K562 (cell line): Measurements from ENCODE around the gene CRYBG1. TPM values are rescaled to one million over a fixed set of nuclear protein-coding genes. Genes with fewer than 3 reads are reported as not detected.

Source experiments
- ATAC-seq: fragments of 200-7000 bp; cut with Tn5 transposase; 3 replicates; pipeline ENCODE4 v1.9.1; 2020; ENCODE audit warnings: moderate library complexity
- BruUV-seq: library from RNA; stranded (reverse); fragments of 400-500 nt; replicated peaks from 2 replicates; lab custom pipeline; 2021; lab: Mats Ljungman, UMichigan
- CTCF ChIA-PET: fragments of 300-600 bp; formaldehyde crosslinking; extraction: SDS; loops from one replicate; lab custom pipeline; 2021; ENCODE audit warnings: low intra/inter-chr PET ratio; lab: Yijun Ruan, JAX
- POLR2A ChIA-PET: fragments of 300-600, 350-650 bp; sonication (Branson Sonifier 250); formaldehyde crosslinking; extraction: SDS; loops from one replicate; lab custom pipeline; 2021; ENCODE audit warnings: antibody characterized with exemption, inconsistent platforms; lab: Yijun Ruan, JAX
- DNase-seq, 4 experiments: peaks; one replicate each; pipeline versions ENCODE4 v3.0.0 to v3.0.0-alpha.2; 2011 to 2018; ENCODE audit warnings: low spot score in 3 of 4, mixed read lengths in 3 of 4; ENCODE audit errors: extremely low read depth in 1 of 4
- FAIRE-seq: peaks from 2 replicates; lab custom pipeline; 2011; peaks lifted over from hg19 to GRCh38; lab: Jason Lieb, UNC
- H2AFZ ChIP-seq: 2 replicates; pipeline ENCODE4 v1.6.0; 2011; ENCODE audit warnings: low read depth, low read length, control low read depth, inconsistent platforms
- H3K27ac ChIP-seq: fragments of 200-600 bp; 3 replicates; pipeline ENCODE4 v1.8.0; 2011; ENCODE audit warnings: low read depth, mild to moderate bottlenecking, control low read depth, inconsistent platforms, low read length, moderate library complexity, mixed read lengths; ENCODE audit errors: extremely low read depth
- H3K27me3 ChIP-seq, 2 experiments: fragments of 300-600 bp in 1 of 2; 2 replicates in 1 of 2; 3 replicates in 1 of 2; pipeline versions ENCODE4 v1.6.0 to v1.8.0; 2011; ENCODE audit warnings: inconsistent platforms in 2 of 2, low read length in 2 of 2, mild to moderate bottlenecking in 1 of 2, mixed read lengths in 1 of 2, moderate library complexity in 1 of 2; ENCODE audit not compliant: control insufficient read depth in 2 of 2, insufficient read depth in 2 of 2
- H3K36me3 ChIP-seq: fragments of 300-600 bp; 3 replicates; pipeline ENCODE4 v1.8.0; 2011; ENCODE audit warnings: mild to moderate bottlenecking, low read length, inconsistent platforms; ENCODE audit not compliant: control insufficient read depth, insufficient read depth
- H3K4me1 ChIP-seq, 2 experiments: fragments of 200-600 bp in 1 of 2; replicated peaks in 1 of 2; 2 replicates in 1 of 2; 3 replicates in 1 of 2; pipeline versions ENCODE4 v1.5.1 to v1.8.0; 2011; ENCODE audit warnings: inconsistent platforms in 2 of 2, low read length in 2 of 2, mild to moderate bottlenecking in 1 of 2, mixed read lengths in 1 of 2, moderate library complexity in 1 of 2; ENCODE audit not compliant: control insufficient read depth in 2 of 2, insufficient read depth in 2 of 2
- H3K4me2 ChIP-seq: 2 replicates; pipeline ENCODE4 v1.6.1; 2011; ENCODE audit warnings: low read length, control low read depth, inconsistent platforms, mixed read lengths; ENCODE audit not compliant: insufficient read depth
- H3K4me3 ChIP-seq: fragments of 200-600 bp; sonication (generic), shearing (Covaris generic); 2 replicates; pipeline ENCODE4 v1.5.1; 2016; ENCODE audit warnings: control low read depth, inconsistent platforms
- H3K79me2 ChIP-seq: fragments of 200-600 bp; 3 replicates; pipeline ENCODE4 v1.8.0; 2011; ENCODE audit warnings: low read length, inconsistent platforms; ENCODE audit not compliant: control insufficient read depth, insufficient read depth
- H3K9ac ChIP-seq, 2 experiments: 2 replicates each; pipeline versions ENCODE4 v1.6.0 to v1.6.1; 2011; ENCODE audit warnings: low read depth in 2 of 2, low read length in 2 of 2, control low read depth in 1 of 2, inconsistent platforms in 1 of 2, mild to moderate bottlenecking in 1 of 2, mixed read lengths in 1 of 2; ENCODE audit not compliant: insufficient read depth in 1 of 2
- H3K9me1 ChIP-seq: one replicate; pipeline ENCODE4 v1.6.0; 2011; ENCODE audit warnings: inconsistent platforms, mild to moderate bottlenecking, low read length, moderate library complexity; ENCODE audit not compliant: control insufficient read depth, insufficient read depth
- H3K9me3 ChIP-seq: replicated peaks from 2 replicates; pipeline ENCODE4 v1.5.1; 2011; ENCODE audit warnings: low read depth, low read length, inconsistent platforms; ENCODE audit not compliant: control insufficient read depth, insufficient read depth
- H4K20me1 ChIP-seq: replicated peaks from 2 replicates; pipeline ENCODE4 v1.6.1; 2011; ENCODE audit warnings: low read length, inconsistent platforms, mixed read lengths; ENCODE audit not compliant: control insufficient read depth, insufficient read depth
- ARID1B ChIP-seq: fragments of 450-650 bp; IDR thresholded peaks from 2 replicates; pipeline ENCODE4 v1.6.1; 2016; ENCODE audit warnings: antibody characterized with exemption, mild to moderate bottlenecking, inconsistent platforms
- CTCF ChIP-seq, 3 experiments: IDR thresholded peaks in 2 of 3; conservative IDR thresholded peaks in 1 of 3; 2 replicates each; pipeline ENCODE4 v1.5.1; 2011 to 2012; ENCODE audit warnings: low read length in 3 of 3, mild to moderate bottlenecking in 3 of 3, control low read depth in 2 of 3, improper control_type of control experiment in 1 of 3, inconsistent platforms in 1 of 3, low read depth in 1 of 3, mixed read lengths in 1 of 3, moderate library complexity in 1 of 3; ENCODE audit not compliant: insufficient read depth in 2 of 3
- EWSR1 ChIP-seq: fragments of 450-650 bp; IDR thresholded peaks from 2 replicates; pipeline ENCODE4 v1.6.1; 2018; ENCODE audit warnings: borderline replicate concordance, mild to moderate bottlenecking, low read depth, moderate library complexity; ENCODE audit not compliant: partially characterized antibody
- FOXJ2 ChIP-seq: fragments of 200-800 bp; sonication (Bioruptor generic); IDR thresholded peaks from 2 replicates; pipeline ENCODE4 v1.6.1; 2016; ENCODE audit warnings: missing genetic modification characterization, missing compliant biosample characterization
- HDAC6 ChIP-seq: IDR thresholded peaks from 2 replicates; pipeline ENCODE4 v1.6.1; 2012; ENCODE audit warnings: low read depth, mild to moderate bottlenecking, control low read depth, inconsistent platforms, low read length, moderate library complexity
- NFRKB ChIP-seq: fragments of 450-650 bp; IDR thresholded peaks from 2 replicates; pipeline ENCODE4 v1.6.1; 2016; ENCODE audit warnings: low read depth
- RBM14 ChIP-seq: fragments of 200-400 bp; formaldehyde crosslinking; IDR thresholded peaks from 2 replicates; pipeline ENCODE4 v1.6.1; 2018; ENCODE audit warnings: low read depth, mild to moderate bottlenecking, low read length, moderate library complexity, borderline replicate concordance; ENCODE audit not compliant: insufficient read depth
- SAFB2 ChIP-seq: fragments of 200-400 bp; formaldehyde crosslinking; IDR thresholded peaks from 2 replicates; pipeline ENCODE4 v1.6.1; 2018; ENCODE audit warnings: borderline replicate concordance, low read length, low read depth, moderate library complexity; ENCODE audit not compliant: severe bottlenecking
- STAT6 ChIP-seq: sonication (generic); formaldehyde crosslinking; IDR thresholded peaks from 2 replicates; pipeline ENCODE4 v1.8.1; 2023; ENCODE audit warnings: mild to moderate bottlenecking, missing genetic modification reagents
- TAF7 ChIP-seq: fragments of 450-650 bp; IDR thresholded peaks from 2 replicates; pipeline ENCODE4 v1.6.1; 2016; ENCODE audit warnings: missing genetic modification characterization, missing compliant biosample characterization
- U2AF2 ChIP-seq: fragments of 200-400 bp; formaldehyde crosslinking; optimal IDR thresholded peaks from 2 replicates; pipeline ENCODE3; 2017; ENCODE audit warnings: low read depth, mild to moderate bottlenecking, low read length
- ZNF175 ChIP-seq: fragments of 200-800 bp; sonication (Bioruptor generic); IDR thresholded peaks from 2 replicates; pipeline ENCODE4 v1.6.1; 2016; ENCODE audit warnings: low read depth, mild to moderate bottlenecking, missing genetic modification characterization, missing compliant biosample characterization
- WGBS: fragments of 100-300 bp; shearing (Covaris generic); methylation state at CpG from one replicate; pipeline ENCODE4 v1.1.6; 2016; ENCODE audit warnings: low coverage, mixed read lengths; ENCODE audit not compliant: insufficient coverage; ENCODE audit errors: missing lambda C conversion rate; 5-methylcytosine and 5-hydroxymethylcytosine counted together
- in situ Hi-C: fragments of 300-500 bp; cut with MboI; formaldehyde crosslinking; loops from 4 replicates; pipeline ENCODE4 v1.15.0; 2018; ENCODE audit warnings: inconsistent platforms, mixed read lengths
- intact Hi-C: fragments of 100-400 bp; cut with micrococcal nuclease; formaldehyde crosslinking; loops from 2 replicates; pipeline ENCODE4 v1.14.2; 2022
- polyA plus RNA-seq, 8 experiments: library from polyadenylated mRNA; depleted of rRNA in 4 of 8; stranded (reverse) in 5 of 8; unstranded in 3 of 8; fragments of >200 nt; fragmentation: Nextera tagmentation in 2 of 8; fragmentation: Illumina TruSeq in 1 of 8; extraction: Ambion mirVana in 2 of 8; extraction: Trizol in 1 of 8; gene quantifications; 2 replicates each; pipeline versions ENCODE4 v1.2.1 to v1.2.3, GENCODE V29; 2011 to 2014; ENCODE audit warnings: inconsistent platforms in 1 of 8, missing spikeins in 1 of 8
- total RNA-seq, 7 experiments: library from RNA; depleted of rRNA in 6 of 7; stranded (reverse); fragments of >200 nt in 6 of 7; fragmentation: Illumina TruSeq in 2 of 7; extraction: Trizol in 2 of 7; gene quantifications; 2 replicates each; pipeline versions ENCODE4 v1.2.1 to v1.2.3, GENCODE V29; 2011 to 2021; ENCODE audit warnings: low replicate concordance in 1 of 7

Gene CRYBG1
- total and polyA plus RNA-seq, 9 of the 15 experiments (the other 6 are each of a cell fraction or from before 2014, with no cell fraction given) = 0.07 to 0.47 (median 0.11) TPM

- Histone ChIP-seq H3K9me1 (no peaks in the 10 kb centered on the region), H3K27ac (no peak overlapping the region), H3K79me2 (no peaks in the 10 kb centered on the region), H2AFZ (no peak overlapping the region), H3K4me1 (no peaks in the 10 kb centered on the region), H3K36me3 (no peaks in the 10 kb centered on the region), H3K9ac (no peak overlapping the region), H3K4me3 (no peak overlapping the region), H4K20me1 (no peaks in the 10 kb centered on the region), H3K9me3 (no peaks in the 10 kb centered on the region), H3K27me3 (peaks cover 6 to 8% of the 10 kb centered on the region in 2 experiments; a peak in 4 of 5 replicates), H3K4me2 (no peak overlapping the region)
- intact Hi-C loops = no loop called here
- in situ Hi-C loops = loop anchor here (10.0 kb wide), 1 partner anchor 648 kb away; no protein-coding TSS in a partner anchor
- TF ChIP-seq EWSR1 (no peak), TAF7 (tag) (no peak), ZNF175 (CRISPR knock-in tag) (no peak), HDAC6 (no peak), SAFB2 (no peak), CTCF (IDR thresholded peaks at IDR 0.05 in 2 of 3, conservative IDR thresholded peaks at IDR 0.05 in 1 of 3; ENCODE audit: insufficient read depth in 2 of 3, low read depth in 1 of 3, low read length in 3 of 3) (no peak), RBM14 (no peak), STAT6 (no peak), ARID1B (no peak), FOXJ2 (tag) (no peak), NFRKB (no peak), U2AF2 (no peak)
- ChIA-PET CTCF (no interaction called here), POLR2A (interaction anchor here (0.6 to 1.9 kb wide), 4 partner anchors 9 to 326 kb away, joined by 3 to 10 read pairs (median 3); no protein-coding TSS in a partner anchor)
- ATAC-seq (no peak), FAIRE-seq (no peak), DNase-seq (no peak)
- WGBS = 6% methylated on average over 1 of the region's 1 CpG
- no TSS peak for BruUV-seq
Measured at GRCh38 chr6:106347219-106347618, 13.3 kb upstream of the CRYBG1 start.
